Middle frontal gyrus (tissue), 1 donor: Measurements from ENCODE around the gene SFI1.
"Not testable (repeated sequence)": the region's sequence is repeated elsewhere in the genome, so short reads cannot be mapped to it uniquely, and the experiment has no call there.

Experiments
- DNase-seq: peaks from one replicate; pipeline ENCODE4 v3.0.0-alpha.2; 2015; ENCODE audit warnings: low spot score; ENCODE audit errors: extremely low spot score

Gene SFI1

DNA sequence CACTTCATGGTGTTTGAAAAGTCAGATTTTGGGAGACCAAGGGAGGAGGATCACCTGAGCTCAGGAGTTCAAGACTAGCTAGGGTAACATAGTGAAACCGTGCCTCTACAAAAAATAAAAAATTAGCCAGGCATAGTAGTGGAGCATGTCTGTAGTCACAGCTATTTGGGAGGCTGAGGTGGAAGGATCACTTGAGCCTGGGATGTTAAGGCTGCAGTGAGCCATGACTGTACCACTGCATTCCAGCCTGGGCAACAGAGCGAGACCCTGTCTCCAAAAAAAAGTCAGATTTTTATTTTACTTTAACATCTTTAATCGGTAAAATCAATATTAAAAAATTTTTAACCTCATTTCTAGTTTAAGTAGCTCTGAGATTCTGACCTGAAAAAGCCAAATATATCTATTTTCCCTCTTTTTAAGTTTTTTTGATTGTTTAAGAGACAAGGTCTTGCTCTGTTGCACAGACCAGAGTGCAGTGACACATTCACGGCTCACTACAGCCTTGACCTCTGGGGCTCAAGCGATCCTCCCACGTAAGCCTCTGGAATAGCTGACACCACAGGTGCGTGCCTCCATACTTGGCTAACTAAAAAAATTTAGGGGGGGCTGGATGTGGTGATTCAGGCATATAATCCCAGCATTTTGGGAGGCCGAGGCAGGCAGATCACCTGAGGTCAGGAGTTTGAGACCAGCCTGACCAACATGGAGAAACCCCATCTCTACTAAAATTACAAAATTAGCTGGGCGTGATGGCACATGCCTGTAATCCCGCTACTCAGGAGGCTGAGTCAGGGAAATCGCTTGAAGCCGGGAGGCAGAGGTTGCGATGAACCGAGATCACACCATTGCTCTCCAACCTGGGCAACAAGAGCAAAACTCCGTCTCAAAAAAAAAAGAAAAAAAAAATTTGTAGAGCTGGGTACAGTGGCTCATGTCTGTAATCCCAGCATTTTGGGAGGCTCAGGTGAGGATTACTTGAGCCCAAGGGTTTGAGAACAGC, 48.4 kb downstream of the SFI1 start:
- DNase-seq: no peak

DNA sequence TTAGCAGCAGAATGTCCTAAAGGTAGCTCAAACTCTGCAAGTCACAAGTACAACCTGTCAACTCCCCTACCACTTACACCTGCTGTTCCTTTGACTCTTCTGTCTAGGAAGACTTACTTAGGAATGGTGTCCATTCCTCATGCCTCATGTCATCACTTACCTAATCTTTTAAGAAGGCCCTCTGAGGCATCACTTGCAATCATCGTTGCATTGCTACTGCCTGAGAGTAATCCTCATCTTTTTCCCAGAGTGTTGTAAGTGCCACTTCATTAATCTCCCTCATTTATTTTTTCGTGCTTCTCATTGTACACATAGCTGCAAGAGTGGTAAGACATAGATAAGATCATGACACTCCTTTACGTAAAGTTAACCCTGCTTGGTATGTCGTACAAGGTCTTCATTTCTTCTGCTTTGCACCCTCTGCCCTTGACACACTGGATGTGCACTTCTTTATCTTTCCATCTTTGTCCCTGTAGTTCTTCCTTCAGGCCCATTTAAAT, 54.6 kb downstream of the SFI1 start:
- DNase-seq: no peak

DNA sequence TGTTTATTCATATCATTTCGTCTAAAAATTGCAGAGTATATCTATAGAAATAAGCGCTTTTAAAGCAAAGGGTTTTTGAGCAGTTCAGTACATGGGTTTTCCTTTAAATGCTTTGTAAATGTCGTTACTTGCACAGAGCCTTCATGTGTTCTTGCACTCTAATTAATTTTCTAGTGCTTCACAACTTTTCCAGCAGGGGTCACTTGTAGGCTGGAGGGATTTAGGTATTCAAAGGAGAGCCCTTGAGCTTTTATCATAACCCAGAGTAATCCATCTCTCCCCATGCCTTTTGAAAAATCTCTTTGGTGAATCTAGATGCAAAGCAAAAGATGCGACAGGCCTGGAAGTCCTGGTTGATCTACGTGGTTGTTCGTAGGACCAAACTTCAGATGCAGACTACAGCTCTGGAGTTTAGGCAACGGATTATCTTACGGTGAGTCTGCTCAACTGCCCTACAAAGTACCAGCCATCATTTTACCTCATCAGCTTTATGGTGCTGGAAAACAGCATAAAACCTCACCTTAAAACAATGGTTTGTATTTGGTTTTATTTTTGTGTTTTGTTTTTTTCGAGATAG, 60.4 kb downstream of the SFI1 start:
- DNase-seq: no peak

DNA sequence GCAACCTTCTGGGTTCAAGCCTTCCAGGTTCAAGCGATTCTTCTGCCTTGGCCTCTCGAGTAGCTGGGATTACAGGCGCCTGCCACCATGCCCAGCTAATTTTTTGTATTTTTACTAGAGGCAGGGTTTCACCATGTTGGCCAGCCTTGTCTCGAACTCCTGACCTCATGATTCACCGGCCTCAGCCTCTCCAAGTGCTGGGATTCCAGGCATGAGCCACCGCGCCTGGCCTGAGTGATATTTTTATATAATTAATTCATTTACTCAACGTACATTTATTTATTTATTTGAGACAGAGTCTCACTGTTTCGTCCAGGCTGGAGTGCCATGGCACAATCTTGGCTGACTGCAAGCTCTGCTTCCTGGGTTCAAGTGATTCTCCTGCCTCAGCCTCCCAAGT, 62.2 kb downstream of the SFI1 start:
- not testable (repeated sequence) for DNase-seq

DNA sequence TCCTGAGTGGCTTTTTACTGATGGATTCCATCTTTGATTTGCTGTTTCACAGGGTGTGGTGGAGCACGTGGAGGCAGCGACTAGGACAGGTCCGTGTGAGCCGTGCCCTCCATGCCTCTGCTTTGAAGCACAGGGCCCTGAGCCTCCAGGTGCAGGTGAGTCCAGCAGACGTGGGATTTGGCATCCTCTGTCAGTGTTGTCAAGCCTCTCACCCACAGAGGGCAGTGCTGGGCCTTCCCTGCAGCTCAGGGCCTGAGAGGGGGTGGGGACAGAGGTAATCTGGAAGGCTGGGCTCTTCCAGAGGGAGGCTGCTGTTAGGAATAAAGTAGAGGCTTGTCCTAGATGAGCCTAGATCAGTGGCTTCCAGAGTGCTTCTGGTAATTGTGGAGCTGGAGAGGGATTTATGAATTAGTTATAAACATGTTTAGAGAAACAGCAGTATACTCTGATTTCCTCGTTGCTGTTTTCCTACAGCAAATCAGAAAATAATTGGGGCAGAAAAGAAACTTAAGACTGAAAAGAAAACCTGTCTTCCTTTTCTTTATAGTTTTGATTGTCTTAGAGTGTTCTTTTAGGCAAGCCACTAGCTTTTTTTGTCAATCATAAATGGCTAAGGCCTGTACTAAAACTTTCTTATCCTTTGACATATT, 65.0 kb downstream of the SFI1 start:
- DNase-seq: peak; percentile 21

DNA sequence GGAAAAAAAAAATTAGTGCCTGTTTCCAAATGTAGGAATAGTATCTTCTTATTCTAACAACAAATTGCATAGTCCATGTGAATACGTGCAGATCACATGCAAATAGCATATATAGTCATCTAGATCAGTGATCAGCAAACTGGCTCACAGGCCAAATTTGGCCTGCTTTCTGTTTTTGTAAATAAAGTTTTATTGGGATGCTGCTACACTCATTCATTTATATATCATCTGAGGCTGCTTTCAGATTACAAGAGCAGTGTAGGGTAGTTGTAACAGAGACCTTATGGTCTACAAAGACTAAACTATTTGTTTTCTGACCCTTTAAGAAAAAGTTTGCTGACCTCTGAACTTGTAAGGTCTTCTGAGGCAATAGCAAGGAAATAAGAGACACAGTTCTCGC, 65.6 kb downstream of the SFI1 start:
- no peak for DNase-seq

DNA sequence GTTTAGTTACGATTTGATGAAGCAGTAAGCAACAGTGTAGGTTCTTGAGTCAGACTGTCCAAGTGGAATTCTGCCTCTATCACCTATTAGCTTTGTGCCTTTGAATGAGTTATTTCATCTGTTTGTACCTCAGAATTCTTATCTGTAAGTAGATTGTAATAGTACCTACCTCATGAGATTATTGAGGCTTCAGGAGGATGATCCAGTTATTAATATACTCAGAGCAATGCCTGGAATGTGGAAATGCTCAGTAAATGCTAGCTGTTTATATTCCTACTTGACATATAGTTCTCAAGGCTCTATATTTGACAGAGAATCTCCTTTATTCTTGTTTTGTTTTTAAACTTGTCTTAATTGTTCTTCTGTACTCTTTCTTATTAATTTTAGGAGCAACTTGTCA, 70.1 kb downstream of the SFI1 start:
- no peak for DNase-seq

DNA sequence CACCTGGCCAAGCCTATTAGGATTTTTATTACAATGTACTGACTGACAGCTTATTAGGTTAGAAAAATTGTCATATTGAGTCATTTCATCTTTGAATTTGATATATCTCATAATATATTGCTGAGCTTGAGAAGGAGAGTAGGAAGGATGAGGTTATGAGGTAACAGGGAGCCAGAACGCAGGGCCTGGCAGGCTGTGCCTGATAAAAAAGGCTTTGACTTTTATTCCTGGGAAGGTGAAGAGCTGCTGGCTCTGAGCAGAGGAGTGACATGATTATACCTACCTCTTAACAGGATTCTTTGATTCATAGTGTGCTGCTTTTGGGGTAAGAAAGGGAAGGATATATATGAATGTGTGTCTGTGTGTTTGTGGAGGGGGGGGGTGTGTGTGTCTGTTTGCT, 70.9 kb downstream of the SFI1 start:
- no peak for DNase-seq

DNA sequence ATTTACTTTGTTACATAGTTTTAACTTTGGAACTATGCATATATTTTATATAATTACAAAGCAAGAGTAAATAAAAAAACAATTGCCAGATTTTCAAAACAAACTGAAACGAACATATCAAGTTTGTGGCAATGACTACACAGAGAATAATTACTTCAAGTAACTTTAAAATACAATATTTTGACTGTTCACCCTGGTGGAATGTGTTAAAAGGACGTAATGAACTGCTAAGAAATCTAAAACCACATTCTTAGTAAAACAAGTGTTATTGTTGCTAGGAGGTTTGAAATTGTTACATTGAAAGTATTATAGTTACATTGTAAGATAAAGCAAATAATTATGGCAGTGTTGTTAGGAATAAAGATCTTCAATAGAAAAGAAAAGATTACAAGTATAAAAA, 71.4 kb downstream of the SFI1 start:
- no peak for DNase-seq

DNA sequence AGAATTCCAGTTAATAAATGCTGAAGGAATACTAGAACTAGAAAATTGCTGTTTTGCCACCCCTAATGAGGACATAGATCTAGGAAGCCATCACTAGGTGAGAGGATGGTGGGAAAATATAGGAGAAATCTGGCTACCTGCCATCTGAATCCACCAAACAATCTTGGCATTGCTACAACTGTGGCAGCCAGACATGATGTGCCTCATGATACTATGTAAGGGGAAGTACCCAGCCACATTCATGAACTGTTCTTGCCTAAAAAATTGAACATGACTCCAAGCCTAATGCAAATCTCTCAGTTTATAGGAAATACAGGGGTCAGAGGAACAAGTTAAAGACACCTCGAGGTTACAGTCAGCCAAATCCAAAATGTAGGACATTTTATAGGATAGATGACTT, 72.8 kb downstream of the SFI1 start:
- DNase-seq: no peak

DNA sequence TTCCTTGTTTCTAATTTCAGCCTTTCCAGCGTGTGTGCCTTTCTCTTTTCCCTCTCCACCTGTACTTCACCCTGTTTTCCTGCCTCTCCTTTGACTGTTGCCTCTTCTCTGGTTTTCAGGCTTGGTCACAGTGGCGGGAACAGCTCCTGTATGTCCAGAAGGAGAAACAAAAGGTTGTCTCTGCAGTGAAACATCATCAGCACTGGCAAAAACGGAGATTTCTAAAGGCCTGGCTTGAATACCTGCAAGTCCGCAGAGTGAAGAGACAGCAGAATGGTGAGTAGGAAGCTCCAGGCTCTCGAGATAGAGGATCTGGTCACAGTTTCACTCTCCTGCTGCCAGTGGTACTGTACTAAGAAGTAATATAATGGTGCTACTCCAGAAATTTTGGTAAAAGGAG, 76.6 kb downstream of the SFI1 start:
- no peak for DNase-seq

DNA sequence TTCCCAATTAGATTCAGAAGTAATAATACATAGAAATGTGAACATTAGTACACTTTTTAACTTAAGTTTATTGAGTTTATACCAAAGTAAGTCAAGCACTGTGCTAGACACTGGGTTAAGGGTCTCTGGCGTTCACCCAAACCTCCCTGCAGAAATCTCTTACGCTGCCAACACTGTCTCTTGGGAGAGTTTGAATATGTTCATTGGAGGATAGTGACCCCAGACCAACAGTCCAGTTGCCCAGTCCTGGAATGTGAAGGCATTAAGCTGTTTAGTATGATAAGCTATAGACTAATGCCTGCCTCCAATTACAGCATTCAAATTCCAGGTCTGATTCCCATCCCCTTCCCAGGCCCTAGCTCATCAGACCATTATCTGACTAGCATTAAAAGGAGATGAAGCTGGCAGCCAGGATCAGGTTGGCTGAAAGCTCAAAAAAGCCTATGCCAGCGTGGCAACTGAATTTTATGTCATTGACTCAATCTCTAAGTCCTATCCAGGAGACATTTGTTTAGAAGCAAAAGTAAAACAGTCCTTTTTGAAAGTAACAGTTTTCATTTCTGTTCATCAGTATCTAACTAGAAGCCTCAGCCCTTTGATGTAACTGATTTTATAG, 77.8 kb downstream of the SFI1 start:
- no peak for DNase-seq

DNA sequence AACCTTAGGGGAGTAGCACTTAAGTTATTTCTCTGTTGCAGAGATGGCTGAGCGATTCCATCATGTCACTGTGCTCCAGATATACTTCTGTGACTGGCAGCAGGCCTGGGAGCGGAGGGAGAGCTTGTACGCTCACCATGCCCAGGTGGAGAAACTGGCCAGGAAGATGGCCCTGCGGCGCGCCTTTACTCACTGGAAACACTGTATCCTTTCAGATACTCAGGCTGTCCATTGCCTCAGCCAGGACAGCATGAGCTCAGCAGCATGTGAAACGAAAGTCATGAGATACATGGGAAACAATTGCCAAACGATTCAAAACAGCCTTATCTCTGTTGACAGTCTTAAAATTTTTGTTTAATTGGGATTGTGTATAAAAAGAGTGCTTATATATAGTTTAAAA, 78.9 kb downstream of the SFI1 start:
- no peak for DNase-seq

DNA sequence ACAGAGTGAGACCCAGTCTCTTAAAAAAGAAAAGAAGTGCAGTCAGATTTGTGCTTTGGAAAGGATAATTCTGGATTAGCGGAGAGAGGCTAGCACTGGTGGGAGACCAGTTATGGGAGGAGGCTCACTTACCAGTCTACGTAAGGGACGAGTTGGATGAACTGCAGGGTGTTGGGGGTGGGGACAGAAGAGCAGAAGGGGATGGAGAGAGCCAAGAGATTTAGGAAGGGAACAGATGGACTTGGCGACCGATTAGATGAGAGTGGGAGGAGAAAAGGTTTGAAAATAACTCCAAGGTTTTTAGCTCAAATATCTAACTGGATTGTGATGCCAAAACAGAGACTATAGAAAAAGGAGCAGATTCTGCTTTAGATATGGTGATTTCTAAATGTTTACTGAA, 81.4 kb downstream of the SFI1 start:
- peak; percentile 17 for DNase-seq

DNA sequence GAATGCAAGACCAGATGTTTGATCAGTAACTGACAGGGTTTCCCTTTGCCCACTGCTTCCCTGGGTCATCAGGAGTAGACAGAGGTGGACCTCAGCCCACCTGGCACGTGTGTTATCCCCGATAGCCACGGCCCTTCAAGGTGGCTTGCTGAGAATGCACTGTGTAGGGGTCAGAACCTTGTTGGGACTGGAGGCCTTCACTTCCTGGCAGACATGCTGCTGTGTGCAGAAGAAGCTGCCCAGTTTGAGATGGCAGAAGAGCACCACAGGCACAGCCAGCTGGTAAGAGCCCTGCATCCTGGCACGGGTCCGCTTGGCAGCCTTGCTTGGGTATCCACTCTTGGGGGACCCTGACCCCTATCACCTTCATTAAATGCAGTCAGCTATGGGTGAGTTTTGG, 81.8 kb downstream of the SFI1 start:
- DNase-seq: no peak

DNA sequence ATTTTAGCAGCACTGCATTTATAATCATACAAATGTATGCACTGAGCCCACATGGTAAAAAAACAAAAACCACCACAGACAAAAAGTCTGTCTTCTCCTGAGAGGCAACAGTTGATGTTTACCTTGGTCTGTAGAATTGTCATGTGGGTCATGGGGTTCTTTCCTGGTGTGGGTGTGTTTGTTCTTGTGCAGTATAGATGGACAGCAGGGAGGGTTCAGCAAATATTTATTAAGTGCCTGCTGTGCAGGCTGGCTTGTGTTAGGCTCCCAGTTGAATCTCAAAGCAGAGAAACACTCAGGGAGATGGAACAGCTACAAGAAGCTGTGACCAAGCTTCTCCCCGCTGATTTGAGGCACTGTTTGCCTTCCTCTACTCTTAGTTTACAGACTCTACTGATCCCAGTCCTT, 83.5 kb downstream of the SFI1 start:
- no peak for DNase-seq

DNA sequence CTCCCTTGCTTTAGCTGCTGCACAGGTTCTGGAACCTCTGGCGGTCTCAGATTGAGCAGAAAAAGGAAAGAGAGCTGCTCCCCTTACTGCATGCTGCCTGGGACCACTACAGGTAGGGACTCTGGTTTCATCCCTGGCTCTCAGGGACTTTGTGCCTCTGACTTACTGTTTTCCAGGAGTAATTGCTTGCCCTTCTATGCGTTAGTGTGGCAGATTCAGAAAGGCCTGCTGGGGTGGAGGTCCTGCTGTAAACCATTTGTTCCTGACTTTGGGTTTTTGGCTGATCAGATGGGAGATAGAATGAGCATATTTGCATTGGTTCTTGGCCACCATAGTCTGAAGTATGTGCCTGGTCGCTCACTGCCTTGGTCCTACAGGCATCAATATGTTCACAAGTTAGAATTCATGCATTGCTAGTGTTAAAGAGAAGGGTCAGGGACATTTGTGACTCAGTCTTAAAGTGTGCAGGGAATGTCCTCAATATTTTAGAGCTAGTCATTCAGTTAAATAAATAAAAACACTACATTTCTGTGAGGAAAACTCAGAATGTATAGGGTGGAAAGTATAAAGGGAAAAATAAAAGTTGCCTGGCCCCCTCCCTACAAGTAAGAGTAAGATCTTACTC, 87.6 kb downstream of the SFI1 start:
- no peak for DNase-seq

DNA sequence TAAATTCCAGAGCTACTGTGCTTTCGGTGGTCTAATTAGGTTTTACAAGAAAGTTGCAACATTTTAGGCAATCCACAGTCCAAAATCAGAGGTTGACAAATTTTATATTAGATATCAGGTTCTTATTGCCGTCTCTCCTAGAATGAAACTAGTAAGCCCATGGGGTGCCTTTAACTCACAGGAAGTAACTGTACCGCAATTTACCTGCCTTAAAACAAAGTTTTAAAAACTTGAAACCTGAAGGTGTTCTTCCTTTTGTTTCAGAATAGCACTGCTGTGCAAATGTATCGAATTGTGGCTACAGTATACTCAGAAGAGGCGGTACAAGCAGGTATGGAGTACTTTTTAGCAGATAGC, 88.4 kb downstream of the SFI1 start:
- no peak for DNase-seq

DNA sequence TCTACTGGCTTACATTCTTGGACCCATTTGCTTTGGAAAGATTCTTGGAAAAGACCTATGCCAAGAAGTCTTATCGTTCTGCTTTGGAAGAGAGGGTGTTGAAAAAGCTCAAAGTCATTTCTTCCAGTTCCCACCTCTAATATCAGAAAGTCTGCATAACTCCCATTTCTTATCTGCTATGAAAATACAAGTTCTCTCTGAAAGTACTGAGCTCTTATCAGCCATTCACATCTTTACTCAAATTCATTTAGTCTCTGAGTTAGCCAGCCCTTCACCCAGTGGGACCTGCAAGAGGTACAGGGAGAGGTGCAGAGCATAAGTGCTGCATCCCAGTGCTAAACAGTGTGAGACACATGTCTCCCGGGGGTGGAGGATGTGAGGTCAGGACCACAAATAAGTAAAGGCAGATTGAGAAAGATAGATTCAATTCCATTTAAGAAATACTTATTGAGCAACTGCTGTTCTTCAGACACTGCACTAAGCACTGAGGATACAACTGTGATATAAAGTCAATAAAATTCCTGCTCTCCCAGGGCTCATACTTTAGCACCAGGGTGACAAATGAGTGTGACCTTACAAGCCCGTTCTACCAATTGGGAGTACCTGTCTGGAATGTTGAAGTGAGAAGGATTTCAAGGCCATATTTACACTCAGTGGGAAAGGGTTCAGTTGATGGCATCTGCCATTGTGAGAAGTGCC, 89.0 kb downstream of the SFI1 start:
- DNase-seq: no peak

DNA sequence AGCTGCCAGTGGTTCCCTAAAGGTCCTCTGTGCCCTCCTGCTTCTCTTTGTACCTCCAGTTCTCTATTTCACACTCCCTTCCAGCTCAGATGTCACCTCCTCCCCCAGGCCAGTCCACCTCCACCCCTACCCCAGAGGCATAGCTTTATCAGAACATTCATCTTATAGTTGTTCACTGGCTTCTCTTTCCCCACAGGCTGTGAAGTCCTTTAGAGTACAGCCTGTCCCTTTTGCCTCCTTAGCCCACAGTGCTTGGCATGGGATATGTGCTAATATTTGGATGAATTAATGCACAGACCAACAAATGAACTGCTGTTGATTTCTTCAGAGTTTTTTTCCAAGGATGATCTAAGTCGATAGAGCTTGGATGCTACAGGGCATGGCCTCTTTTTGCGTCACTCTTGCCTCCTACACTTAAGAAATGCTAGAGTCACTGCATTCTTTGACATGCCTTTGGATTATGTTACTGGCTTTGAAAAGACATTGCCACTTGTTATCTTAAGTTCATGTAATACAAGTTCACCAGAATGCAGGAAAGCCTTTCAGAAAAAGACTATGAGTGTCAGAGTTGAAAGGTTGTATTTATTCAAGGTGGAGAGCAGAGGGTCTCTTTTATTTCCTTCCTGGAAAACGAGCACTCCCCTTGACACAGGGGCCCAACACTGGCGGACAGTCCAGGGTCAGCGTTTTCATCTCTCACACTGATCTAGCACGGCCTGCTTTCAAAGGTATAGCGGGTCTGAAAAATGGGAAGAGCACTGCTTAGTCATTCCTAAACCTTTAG, 90.0 kb downstream of the SFI1 start:
- DNase-seq: no peak
